GM23338 (cell line): ENCODE results near the gene SSU72. TPM values are rescaled to one million over a fixed set of nuclear protein-coding genes. Genes with fewer than 3 reads are reported as not detected.

Experiments used
- ATAC-seq: fragments of 200-7000 bp; cut with Tn5 transposase; 3 replicates; pipeline ENCODE4 v1.9.1; 2020
- DNase-seq: peaks from one replicate; pipeline ENCODE4 v3.0.0-alpha.2; 2015; ENCODE audit warnings: low spot score
- H2AFZ ChIP-seq: fragments of 200-600 bp; sonication (generic); 2 replicates; pipeline ENCODE4 v1.8.0; 2016; ENCODE audit warnings: antibody characterized with exemption, mild to moderate bottlenecking, moderate library complexity
- H3F3A ChIP-seq: fragments of 200-600 bp; sonication (generic); replicated peaks from 2 replicates; pipeline ENCODE4 v1.8.0; 2017; ENCODE audit warnings: antibody characterized with exemption, mixed run types, low read depth
- H3K27ac ChIP-seq: fragments of 200-600 bp; sonication (generic); 2 replicates; pipeline ENCODE4 v1.6.1; 2016; ENCODE audit warnings: low read depth
- H3K27me3 ChIP-seq: fragments of 200-600 bp; sonication (generic); 2 replicates; pipeline ENCODE4 v1.8.0; 2016; ENCODE audit warnings: mild to moderate bottlenecking, mixed run types, moderate library complexity; ENCODE audit not compliant: insufficient read depth
- H3K36me3 ChIP-seq: fragments of 200-600 bp; sonication (generic); 2 replicates; pipeline ENCODE4 v1.8.0; 2016; ENCODE audit warnings: mild to moderate bottlenecking; ENCODE audit not compliant: insufficient read depth
- H3K4me1 ChIP-seq: fragments of 200-600 bp; sonication (generic); 2 replicates; pipeline ENCODE4 v1.8.0; 2016; ENCODE audit warnings: mild to moderate bottlenecking, moderate library complexity; ENCODE audit not compliant: insufficient read depth
- H3K4me2 ChIP-seq: fragments of 200-600 bp; sonication (generic); 2 replicates; pipeline ENCODE4 v1.7.1; 2017; ENCODE audit warnings: mixed run types
- H3K4me3 ChIP-seq: fragments of 200-600 bp; sonication (generic); 2 replicates; pipeline ENCODE4 v1.6.1; 2016; ENCODE audit warnings: mixed run types
- H3K79me2 ChIP-seq: fragments of 200-600 bp; sonication (generic); replicated peaks from 2 replicates; pipeline ENCODE4 v1.8.0; 2017; ENCODE audit warnings: mild to moderate bottlenecking; ENCODE audit not compliant: insufficient read depth
- H3K9me2 ChIP-seq: fragments of 200-600 bp; sonication (generic); 2 replicates; pipeline ENCODE4 v1.8.0; 2017; ENCODE audit not compliant: insufficient read depth
- H4K20me1 ChIP-seq: fragments of 200-600 bp; sonication (generic); replicated peaks from 2 replicates; pipeline ENCODE4 v1.8.0; 2017; ENCODE audit warnings: mild to moderate bottlenecking; ENCODE audit not compliant: insufficient read depth
- H3K27ac Mint-ChIP-seq: 2 replicates; pipeline ENCODE4 v1.8.0; 2020; ENCODE audit warnings: inconsistent platforms, mild to moderate bottlenecking, moderate library complexity, mixed read lengths
- H3K27me3 Mint-ChIP-seq: 3 replicates; pipeline ENCODE4 v1.8.0; 2022; ENCODE audit warnings: low read depth, mild to moderate bottlenecking, moderate library complexity, mixed read lengths, inconsistent platforms; ENCODE audit not compliant: insufficient read depth, poor library complexity
- H3K36me3 Mint-ChIP-seq: 3 replicates; pipeline ENCODE4 v1.8.0; 2021; ENCODE audit warnings: low read depth, mild to moderate bottlenecking, inconsistent platforms, moderate library complexity, mixed read lengths
- H3K4me1 Mint-ChIP-seq: 3 replicates; pipeline ENCODE4 v1.8.0; 2020; ENCODE audit warnings: mild to moderate bottlenecking, inconsistent platforms, mixed read lengths
- H3K4me3 Mint-ChIP-seq: 3 replicates; pipeline ENCODE4 v1.8.0; 2021; ENCODE audit warnings: moderate library complexity, mild to moderate bottlenecking, inconsistent platforms, mixed read lengths
- H3K9me3 Mint-ChIP-seq: 3 replicates; pipeline ENCODE4 v1.8.0; 2020; ENCODE audit warnings: moderate library complexity, mild to moderate bottlenecking, inconsistent platforms, mixed read lengths
- CREB1 ChIP-seq: fragments of 250-450 bp; sonication (Bioruptor Pico); IDR thresholded peaks from 2 replicates; pipeline ENCODE4 v1.5.0; 2020; ENCODE audit warnings: low read depth, mild to moderate bottlenecking, moderate library complexity
- ETS1 ChIP-seq: IDR thresholded peaks from 2 replicates; pipeline ENCODE4 v1.6.1; 2016; ENCODE audit warnings: antibody characterized with exemption
- EZH2 ChIP-seq: fragments of 200-600 bp; sonication (generic); IDR thresholded peaks from one replicate; pipeline ENCODE4 v1.8.0; 2017; ENCODE audit warnings: antibody characterized with exemption, mild to moderate bottlenecking, low read depth; ENCODE audit not compliant: unreplicated experiment
- EZH2phosphoT487 ChIP-seq: fragments of 200-600 bp; sonication (generic); IDR thresholded peaks from one replicate; pipeline ENCODE4 v1.8.1; 2018; ENCODE audit warnings: antibody characterized with exemption; ENCODE audit not compliant: unreplicated experiment
- JUNB ChIP-seq: IDR thresholded peaks from one replicate; pipeline ENCODE4 v1.6.1; 2016; ENCODE audit warnings: antibody characterized with exemption; ENCODE audit not compliant: unreplicated experiment
- REST ChIP-seq: IDR thresholded peaks from one replicate; pipeline ENCODE4 v1.6.1; 2018; ENCODE audit warnings: antibody characterized with exemption; ENCODE audit not compliant: unreplicated experiment
- STAT1 ChIP-seq: IDR thresholded peaks from one replicate; pipeline ENCODE4 v1.6.1; 2016; ENCODE audit warnings: antibody characterized with exemption; ENCODE audit not compliant: unreplicated experiment
- ZNF114 ChIP-seq: fragments of 250-450 bp; sonication (Bioruptor Pico); IDR thresholded peaks from 2 replicates; pipeline ENCODE4 v1.5.0; 2020; ENCODE audit warnings: mild to moderate bottlenecking, moderate library complexity
- ZNF331 ChIP-seq: fragments of 250-450 bp; sonication (Bioruptor Pico); IDR thresholded peaks from 2 replicates; pipeline ENCODE4 v1.5.0; 2020; ENCODE audit warnings: low read depth, mild to moderate bottlenecking, moderate library complexity
- polyA plus RNA-seq: library from polyadenylated mRNA; unstranded; fragments of >200 nt; fragmentation: Nextera tagmentation; extraction: Ambion mirVana; gene quantifications from 2 replicates; pipeline ENCODE4 v1.2.1, GENCODE V29; 2016
- total RNA-seq: library from RNA; depleted of rRNA; stranded (reverse); fragments of >200 nt; shearing (Covaris generic); gene quantifications from 2 replicates; pipeline ENCODE4 v1.2.3, GENCODE V29; 2014
- TF ChIP-seq, protein P1 (sequence below), 2 experiments: fragments of 200-600 bp in 1 of 2; sonication (generic) in 1 of 2; conservative IDR thresholded peaks; 2 replicates each; pipeline versions ENCODE4 v1.5.1 to v1.6.1; 2016 to 2017; ENCODE audit warnings: antibody characterized with exemption in 2 of 2, low read depth in 2 of 2, mild to moderate bottlenecking in 2 of 2, moderate library complexity in 1 of 2

The SSU72 gene
- total and polyA plus RNA-seq, 2 experiments from 2014 or later, result 148 to 248 TPM

GRCh38 chr1:1553821-1554494 lies 20.7 kb downstream of the SSU72 start:
- no peaks in the 10 kb centered on the region for H3K36me3 ChIP-seq
- 0 out of 2 replicates have a peak, but pooled peaks cover 17% of the 10 kb centered on the region for H3F3A ChIP-seq
- H3K27me3 Mint-ChIP-seq, result peaks cover 13% of the 10 kb centered on the region
- H3K4me3 Mint-ChIP-seq, result no peak overlapping the region; the same call in 2 of the 3 replicates
- peaks cover 13% of the 10 kb centered on the region for H3K79me2 ChIP-seq
- DNase-seq, result no peak
- H3K9me3 Mint-ChIP-seq, result no peaks in the 10 kb centered on the region
- H3K36me3 Mint-ChIP-seq, result no peaks in the 10 kb centered on the region
- no peaks in the 10 kb centered on the region; the same call in 2 of the 3 replicates for H3K4me1 Mint-ChIP-seq
- H3K4me3 ChIP-seq, result no peak overlapping the region
- no peak overlapping the region for H3K27ac ChIP-seq
- no peak overlapping the region for H2AFZ ChIP-seq
- H3K27ac Mint-ChIP-seq, result no peak overlapping the region
- no peak overlapping the region for H3K4me2 ChIP-seq
- H3K4me1 ChIP-seq, result no peaks in the 10 kb centered on the region
- peaks cover 22% of the 10 kb centered on the region for H4K20me1 ChIP-seq
- H3K27me3 ChIP-seq, result no peaks in the 10 kb centered on the region
- no peak for ATAC-seq
- no peak for TF ChIP-seq EZH2phosphoT487
- TF ChIP-seq, protein P1, sequence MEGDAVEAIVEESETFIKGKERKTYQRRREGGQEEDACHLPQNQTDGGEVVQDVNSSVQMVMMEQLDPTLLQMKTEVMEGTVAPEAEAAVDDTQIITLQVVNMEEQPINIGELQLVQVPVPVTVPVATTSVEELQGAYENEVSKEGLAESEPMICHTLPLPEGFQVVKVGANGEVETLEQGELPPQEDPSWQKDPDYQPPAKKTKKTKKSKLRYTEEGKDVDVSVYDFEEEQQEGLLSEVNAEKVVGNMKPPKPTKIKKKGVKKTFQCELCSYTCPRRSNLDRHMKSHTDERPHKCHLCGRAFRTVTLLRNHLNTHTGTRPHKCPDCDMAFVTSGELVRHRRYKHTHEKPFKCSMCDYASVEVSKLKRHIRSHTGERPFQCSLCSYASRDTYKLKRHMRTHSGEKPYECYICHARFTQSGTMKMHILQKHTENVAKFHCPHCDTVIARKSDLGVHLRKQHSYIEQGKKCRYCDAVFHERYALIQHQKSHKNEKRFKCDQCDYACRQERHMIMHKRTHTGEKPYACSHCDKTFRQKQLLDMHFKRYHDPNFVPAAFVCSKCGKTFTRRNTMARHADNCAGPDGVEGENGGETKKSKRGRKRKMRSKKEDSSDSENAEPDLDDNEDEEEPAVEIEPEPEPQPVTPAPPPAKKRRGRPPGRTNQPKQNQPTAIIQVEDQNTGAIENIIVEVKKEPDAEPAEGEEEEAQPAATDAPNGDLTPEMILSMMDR (conservative IDR thresholded peaks at IDR 0.05; ENCODE audit: low read depth in 2 of 2), result no peak
- no peak for TF ChIP-seq ETS1
- TF ChIP-seq REST, result no peak
- TF ChIP-seq EZH2, result no peak
- TF ChIP-seq CREB1 (CRISPR knock-in tag), result no peak
- TF ChIP-seq ZNF331 (CRISPR knock-in tag), result no peak
- no peak for TF ChIP-seq JUNB
- no peaks in the 10 kb centered on the region for H3K9me2 ChIP-seq

DNA sequence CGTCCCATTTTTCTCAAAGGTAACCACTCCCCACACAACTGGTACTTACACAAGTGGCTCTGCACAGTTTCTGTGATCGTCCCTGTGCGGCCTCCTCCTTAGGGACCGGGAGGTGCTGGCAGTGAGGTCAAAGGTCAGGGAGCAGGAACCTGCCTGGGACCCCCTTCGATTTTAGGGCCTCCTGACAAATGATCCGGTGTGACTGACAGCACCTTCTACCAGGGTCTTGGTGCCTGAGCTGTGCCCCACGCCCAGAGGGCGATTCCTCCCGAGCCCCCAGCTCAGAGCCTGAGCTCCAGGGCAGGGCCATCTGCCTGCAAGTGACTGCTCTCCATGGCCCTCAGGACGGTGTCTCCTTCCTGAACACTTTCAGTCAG lies 22.4 kb downstream of the SSU72 start:
- no peaks in the 10 kb centered on the region for H3K36me3 ChIP-seq
- peak overlapping the region; percentile 75; the same call in 1 of the 2 replicates for H3K27ac Mint-ChIP-seq
- ATAC-seq, result no peak
- H3K4me3 ChIP-seq, result no peak overlapping the region
- peaks cover 25% of the 10 kb centered on the region for H4K20me1 ChIP-seq
- peaks cover 6% of the 10 kb centered on the region for H3K27me3 Mint-ChIP-seq
- H3K9me2 ChIP-seq, result no peaks in the 10 kb centered on the region
- peaks cover 5% of the 10 kb centered on the region; the same call in 1 of the 3 replicates for H3K36me3 Mint-ChIP-seq
- H3K4me1 Mint-ChIP-seq, result no peaks in the 10 kb centered on the region
- no peaks in the 10 kb centered on the region; the same call in 2 of the 3 replicates for H3K9me3 Mint-ChIP-seq
- no peak overlapping the region for H3K27ac ChIP-seq
- H3K4me2 ChIP-seq, result no peak overlapping the region
- no peak for DNase-seq
- H3K4me3 Mint-ChIP-seq, result no peak overlapping the region
- no peaks in the 10 kb centered on the region for H3K27me3 ChIP-seq
- 0 out of 2 replicates have a peak, but pooled peaks cover 15% of the 10 kb centered on the region for H3F3A ChIP-seq
- H3K4me1 ChIP-seq, result no peaks in the 10 kb centered on the region
- peaks cover 13% of the 10 kb centered on the region for H3K79me2 ChIP-seq
- H2AFZ ChIP-seq, result no peak overlapping the region
- TF ChIP-seq EZH2phosphoT487 (no peak), ZNF114 (CRISPR knock-in tag) (no peak), REST (no peak), ZNF331 (CRISPR knock-in tag) (no peak), STAT1 (no peak)
- TF ChIP-seq, protein P1 (conservative IDR thresholded peaks at IDR 0.05; ENCODE audit: low read depth in 2 of 2), result no peak
